Mucosa of descending colon (tissue), 3 donors: ENCODE results near the gene GJB3. TPM values are rescaled to one million over a fixed set of nuclear protein-coding genes. Genes with fewer than 3 reads are reported as not detected.
A peak's percentile ranks its signal among the peaks of the same experiment; 100 is the strongest.

Experiments
- ATAC-seq: fragments of 200-7000 bp; cut with Tn5 transposase; one replicate; pipeline ENCODE4 v1.9.1; 2020; ENCODE audit warnings: mild to moderate bottlenecking, moderate library complexity
- DNase-seq, 3 donors: peaks; one replicate each; pipeline ENCODE4 v3.0.0-alpha.2; 2020
- H3K36me3 ChIP-seq: fragments of 200-600 bp; one replicate; pipeline ENCODE4 v1.8.0; 2021; ENCODE audit warnings: low read depth, mild to moderate bottlenecking
- H3K4me1 ChIP-seq: fragments of 200-600 bp; one replicate; pipeline ENCODE4 v1.8.0; 2021; ENCODE audit warnings: low read depth, mild to moderate bottlenecking
- H3K4me3 ChIP-seq: fragments of 200-600 bp; one replicate; pipeline ENCODE4 v1.8.0; 2021; ENCODE audit warnings: mild to moderate bottlenecking
- H3K9me3 ChIP-seq: fragments of 200-600 bp; one replicate; pipeline ENCODE4 v1.8.0; 2021; ENCODE audit warnings: mild to moderate bottlenecking
- intact Hi-C, 2 donors: fragments of 100-400 bp; cut with DNase I in 1 of 2; cut with micrococcal nuclease in 1 of 2; formaldehyde crosslinking; loops; one replicate each; pipeline versions ENCODE4 v1.11.0 to v1.11.1; 2022; cut with DNase I, micrococcal nuclease
- total RNA-seq, 3 donors: library from RNA; stranded (reverse); fragmentation: NEBNext Ultra II Directional in 2 of 3; extraction: Animal tissue kit (Norgen Biotek cat#: 25700) in 2 of 3; gene quantifications; one replicate each; pipeline versions ENCODE4 v1.2.1 to v1.2.4, GENCODE V29; 2021 to 2023
- TF ChIP-seq, protein P1 (sequence below): fragments of 200-600 bp; IDR thresholded peaks from one replicate; pipeline ENCODE4 v1.8.0; 2022; ENCODE audit warnings: antibody characterized with exemption, mild to moderate bottlenecking
- donor health status: DM: no; HTN: no; CAD: no; lungs with moderate emphysema.
- donor health status: DM: no; HTN: no; CAD: no.
- donor health status: DM: no; HTN: yes; CAD: no.

The GJB3 gene
- total RNA-seq, 3 donors from 2014 or later = 2.7 to 6.1 (median 4.5) TPM

GRCh38 chr1:34778381-34778780 lies 2.6 kb upstream of the GJB3 start:
- Histone ChIP-seq H3K9me3 (no peaks in the 10 kb centered on the region), H3K4me3 (no peak overlapping the region), H3K4me1 (peaks cover 15% of the 10 kb centered on the region), H3K36me3 (no peaks in the 10 kb centered on the region)
- TF ChIP-seq, protein P1, sequence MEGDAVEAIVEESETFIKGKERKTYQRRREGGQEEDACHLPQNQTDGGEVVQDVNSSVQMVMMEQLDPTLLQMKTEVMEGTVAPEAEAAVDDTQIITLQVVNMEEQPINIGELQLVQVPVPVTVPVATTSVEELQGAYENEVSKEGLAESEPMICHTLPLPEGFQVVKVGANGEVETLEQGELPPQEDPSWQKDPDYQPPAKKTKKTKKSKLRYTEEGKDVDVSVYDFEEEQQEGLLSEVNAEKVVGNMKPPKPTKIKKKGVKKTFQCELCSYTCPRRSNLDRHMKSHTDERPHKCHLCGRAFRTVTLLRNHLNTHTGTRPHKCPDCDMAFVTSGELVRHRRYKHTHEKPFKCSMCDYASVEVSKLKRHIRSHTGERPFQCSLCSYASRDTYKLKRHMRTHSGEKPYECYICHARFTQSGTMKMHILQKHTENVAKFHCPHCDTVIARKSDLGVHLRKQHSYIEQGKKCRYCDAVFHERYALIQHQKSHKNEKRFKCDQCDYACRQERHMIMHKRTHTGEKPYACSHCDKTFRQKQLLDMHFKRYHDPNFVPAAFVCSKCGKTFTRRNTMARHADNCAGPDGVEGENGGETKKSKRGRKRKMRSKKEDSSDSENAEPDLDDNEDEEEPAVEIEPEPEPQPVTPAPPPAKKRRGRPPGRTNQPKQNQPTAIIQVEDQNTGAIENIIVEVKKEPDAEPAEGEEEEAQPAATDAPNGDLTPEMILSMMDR = no peak
- DNase-seq = no peak
- ATAC-seq = no peak
- intact Hi-C loops = no loop called here

DNA sequence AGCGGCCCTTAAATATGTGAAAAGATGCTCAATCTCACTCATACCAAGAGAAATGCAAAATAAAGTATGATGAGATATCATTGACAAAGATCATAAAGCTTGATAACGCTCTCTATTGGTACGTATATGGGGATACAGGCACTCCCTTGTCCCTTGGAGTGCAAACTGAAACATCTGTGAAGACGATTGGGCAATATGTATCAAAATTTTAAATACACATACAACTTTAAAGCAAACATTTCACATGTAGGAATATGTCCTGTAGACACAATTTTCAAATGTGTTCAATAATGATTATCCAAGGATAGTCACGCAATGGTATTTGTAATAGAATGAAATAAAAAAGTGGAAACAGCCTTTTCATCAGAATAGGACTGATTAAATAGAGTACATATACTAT lies 2.0 kb upstream of the GJB3 start:
- Histone ChIP-seq H3K4me1 (peaks cover 15% of the 10 kb centered on the region), H3K4me3 (no peak overlapping the region), H3K36me3 (no peaks in the 10 kb centered on the region), H3K9me3 (no peaks in the 10 kb centered on the region)
- ATAC-seq = no peak
- intact Hi-C loops = no loop called here
- no peak for DNase-seq
- TF ChIP-seq, protein P1 = no peak

- DNase-seq (no peak), ATAC-seq (no peak)
- Histone ChIP-seq H3K36me3 (no peaks in the 10 kb centered on the region), H3K4me3 (no peak overlapping the region), H3K4me1 (peaks cover 15% of the 10 kb centered on the region), H3K9me3 (no peaks in the 10 kb centered on the region)
- TF ChIP-seq, protein P1 = no peak
- intact Hi-C loops = no loop called here
These were observed 1.5 kb upstream of the GJB3 start for GRCh38 chr1:34779526-34779925.

DNA sequence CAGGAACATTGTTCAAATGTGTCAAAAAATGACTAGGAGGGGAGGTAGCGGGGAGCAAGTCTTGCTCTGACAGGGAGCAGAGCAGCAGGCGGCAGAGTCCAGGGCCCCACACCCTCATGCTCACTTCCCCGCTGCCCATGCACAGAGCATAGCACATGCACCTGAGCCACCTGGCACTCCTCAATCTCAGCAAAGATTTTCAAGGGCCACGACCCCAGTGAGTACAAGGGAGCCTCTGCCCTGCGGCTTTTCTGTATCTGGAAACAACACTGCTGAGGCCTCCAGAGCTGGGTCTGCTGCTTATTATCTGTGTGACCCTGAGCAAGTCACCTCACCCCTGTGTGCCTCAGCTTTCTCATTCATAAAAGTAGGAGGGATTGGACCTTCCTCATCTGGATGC lies 1.1 kb upstream of the GJB3 start:
- H3K4me1 ChIP-seq = peaks cover 15% of the 10 kb centered on the region
- ATAC-seq (no peak), DNase-seq (no peak)
- H3K9me3 ChIP-seq = no peaks in the 10 kb centered on the region
- no peaks in the 10 kb centered on the region for H3K36me3 ChIP-seq
- intact Hi-C loops = no loop called here
- no peak overlapping the region for H3K4me3 ChIP-seq
- TF ChIP-seq, protein P1 = no peak

DNA sequence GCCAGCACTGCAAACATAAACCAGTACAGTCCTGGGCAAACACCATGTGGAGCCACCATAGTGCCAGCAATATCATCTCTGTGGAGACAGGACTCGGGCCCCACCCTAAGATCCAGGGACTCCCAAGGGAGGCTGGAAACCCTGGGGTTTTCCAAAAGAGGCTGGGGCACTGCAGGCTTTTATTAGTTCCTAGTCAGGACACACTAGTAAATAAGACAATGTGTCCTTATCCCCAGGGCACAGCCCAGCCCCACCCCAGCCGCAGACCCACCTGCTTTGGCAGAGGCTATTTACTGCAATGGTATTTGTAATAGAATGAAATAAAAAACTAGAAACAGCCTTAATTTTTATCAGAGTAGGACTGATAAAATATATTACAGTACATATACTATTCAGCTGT lies 486 bp upstream of the GJB3 start:
- Histone ChIP-seq H3K4me1 (peaks cover 15% of the 10 kb centered on the region), H3K36me3 (no peaks in the 10 kb centered on the region), H3K4me3 (no peak overlapping the region), H3K9me3 (no peaks in the 10 kb centered on the region)
- intact Hi-C loops = no loop called here
- DNase-seq (peak in 1 of 3 donors; percentile 17), ATAC-seq (no peak)
- TF ChIP-seq, protein P1 = no peak

GRCh38 chr1:34781844-34782391 lies 904 bp downstream of the GJB3 start:
- TF ChIP-seq, protein P1 = no peak
- Histone ChIP-seq H3K9me3 (no peaks in the 10 kb centered on the region), H3K36me3 (no peaks in the 10 kb centered on the region), H3K4me1 (peaks cover 23% of the 10 kb centered on the region), H3K4me3 (peak overlapping the region; percentile 14)
- peak; percentile 73 to 76 (median 74) for DNase-seq
- ATAC-seq = peak; percentile 56
- intact Hi-C loops = no loop called here
